ENCODE results near the gene CTTN. TPM values are rescaled to one million over a fixed set of nuclear protein-coding genes. Genes with fewer than 3 reads are reported as not detected.

The CTTN gene
- total and polyA plus RNA-seq, 3 donors from 2014 or later = 136 to 377 (median 354) TPM

GRCh38 chr11:70481625-70482528 lies 83.5 kb downstream of the CTTN start:
- Histone ChIP-seq H3K4me1 (no peaks in the 10 kb centered on the region), H3K9me3 (no peaks in the 10 kb centered on the region), H3K4me3 (no peak overlapping the region), H3K36me3 (ENCODE audit: low read depth, missing control alignments) (no peaks in the 10 kb centered on the region), H3K27ac (no peak overlapping the region), H3K27me3 (no peaks in the 10 kb centered on the region)
- intact Hi-C loops (cut with DNase I; ENCODE audit: low total_unique reads) = no loop called here
- WGBS, 2 donors = 93% methylated on average over 15 to 21 of the region's 21 CpGs
- DNase-seq = no peak
- no peak for TF ChIP-seq POLR2A (IDR thresholded peaks at IDR 0.05)
- TF ChIP-seq CTCF (IDR thresholded peaks at IDR 0.05) = no peak

DNA sequence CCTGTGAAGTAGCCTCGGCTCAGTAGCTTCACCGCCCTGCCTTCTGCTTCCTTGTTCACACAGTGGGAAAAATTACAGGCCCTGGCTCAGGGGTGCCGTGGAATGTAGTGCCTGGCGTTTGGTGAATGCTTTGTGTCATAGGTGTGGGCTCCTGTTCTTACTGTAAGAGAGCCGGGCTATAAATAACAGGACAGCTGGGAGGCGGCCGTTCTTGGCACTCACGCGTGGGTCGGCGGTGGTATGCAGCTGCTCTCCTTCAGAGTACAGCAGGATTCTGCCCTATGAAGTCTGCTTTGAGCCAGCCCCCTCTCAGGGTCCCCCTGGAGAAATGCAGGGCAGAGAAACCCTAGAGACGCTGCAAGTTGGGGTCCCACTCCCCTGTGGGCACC lies 84.2 kb downstream of the CTTN start:
- Histone ChIP-seq H3K4me1 (no peaks in the 10 kb centered on the region), H3K4me3 (no peak overlapping the region)
- WGBS, 2 donors = 64 to 96% methylated on average over 11 to 12 of the region's 12 CpGs

GRCh38 chr11:70483077-70483861 lies 84.9 kb downstream of the CTTN start:
- Histone ChIP-seq H3K4me3 (no peak overlapping the region), H3K9me3 (no peaks in the 10 kb centered on the region), H3K27me3 (no peaks in the 10 kb centered on the region), H3K4me1 (no peaks in the 10 kb centered on the region), H3K36me3 (ENCODE audit: low read depth, missing control alignments) (no peaks in the 10 kb centered on the region), H3K27ac (no peak overlapping the region)
- no peak for TF ChIP-seq POLR2A (IDR thresholded peaks at IDR 0.05)
- TF ChIP-seq CTCF (IDR thresholded peaks at IDR 0.05) = no peak
- no peak for DNase-seq
- 90 to 92% methylated on average over 9 of the region's 9 CpGs for WGBS, 2 donors
- intact Hi-C loops (cut with DNase I; ENCODE audit: low total_unique reads) = no loop called here

More for the DNA sequence above, 84.2 kb downstream of the CTTN start:
- no peaks in the 10 kb centered on the region for H3K9me3 ChIP-seq
- no peaks in the 10 kb centered on the region for H3K36me3 ChIP-seq (ENCODE audit: low read depth, missing control alignments)
- intact Hi-C loops (cut with DNase I; ENCODE audit: low total_unique reads) = no loop called here
- H3K27ac ChIP-seq = no peak overlapping the region
- no peaks in the 10 kb centered on the region for H3K27me3 ChIP-seq
- no peak for DNase-seq
- TF ChIP-seq POLR2A (IDR thresholded peaks at IDR 0.05) (no peak), CTCF (IDR thresholded peaks at IDR 0.05) (no peak)

DNA sequence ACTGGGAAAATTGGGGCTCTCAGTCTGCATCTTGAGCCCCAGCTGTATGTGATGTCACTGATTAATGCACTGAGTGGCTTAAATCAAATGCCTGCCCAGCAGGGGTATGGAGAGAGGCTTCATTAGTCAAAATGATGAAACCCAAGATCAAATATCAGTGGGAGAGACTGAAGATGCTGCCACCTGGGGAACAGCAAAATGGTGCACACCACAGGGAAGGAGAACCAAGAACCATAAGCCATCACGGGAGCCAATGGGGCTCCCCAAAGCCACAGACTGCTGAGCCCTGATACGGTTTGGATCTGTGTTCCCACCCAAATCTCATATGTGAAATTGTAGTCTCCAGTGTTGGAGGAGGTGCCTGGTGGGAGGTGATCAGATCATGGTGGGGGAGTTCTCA lies 85.6 kb downstream of the CTTN start:
- Histone ChIP-seq H3K9me3 (no peaks in the 10 kb centered on the region), H3K4me1 (no peaks in the 10 kb centered on the region), H3K27ac (no peak overlapping the region), H3K4me3 (no peak overlapping the region), H3K36me3 (ENCODE audit: low read depth, missing control alignments) (no peaks in the 10 kb centered on the region), H3K27me3 (no peaks in the 10 kb centered on the region)
- no peak for TF ChIP-seq CTCF (IDR thresholded peaks at IDR 0.05)
- TF ChIP-seq POLR2A (IDR thresholded peaks at IDR 0.05) = no peak
- intact Hi-C loops (cut with DNase I; ENCODE audit: low total_unique reads) = no loop called here
- 97 to 100% methylated on average over 1 to 2 of the region's 2 CpGs for WGBS, 2 donors
- DNase-seq = no peak

All from testis (tissue), 3 donors.